ENCODE data around the gene PRKAR2B. TPM values are rescaled to one million over a fixed set of nuclear protein-coding genes. Genes with fewer than 3 reads are reported as not detected.

PRKAR2B gene
- total RNA-seq, 1 donor from 2014 or later: 0.14 TPM

DNA sequence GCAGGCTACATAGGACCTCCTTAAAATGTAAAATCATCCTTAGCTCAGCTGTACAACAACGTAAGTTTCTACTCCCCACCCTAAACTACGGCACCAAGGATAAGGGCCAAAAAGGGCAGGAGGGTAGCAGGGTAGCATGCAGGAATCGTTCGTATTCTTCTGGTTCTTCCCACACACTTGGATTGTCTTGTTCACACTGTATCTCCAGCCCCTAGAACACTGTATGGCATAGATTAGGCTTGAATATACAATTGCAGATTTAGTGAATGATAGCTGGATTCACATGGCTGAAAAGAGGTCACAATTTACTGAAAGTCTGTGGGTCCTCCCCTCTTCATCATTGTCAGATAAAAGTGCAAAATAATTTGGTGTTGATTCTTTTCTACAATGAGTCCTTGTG is 28.2 kb upstream of the PRKAR2B start:
- H3K27ac Mint-ChIP-seq: no peak overlapping the region
- intact Hi-C loops (cut with micrococcal nuclease): no loop called here
- no peak overlapping the region for H3K4me3 Mint-ChIP-seq (ENCODE audit: low read depth)
- DNase-seq (ENCODE audit: low spot score): no peak
- no peaks in the 10 kb centered on the region for H3K36me3 Mint-ChIP-seq (ENCODE audit: low read depth)
- no peaks in the 10 kb centered on the region for H3K9me3 Mint-ChIP-seq
- H3K4me1 Mint-ChIP-seq (ENCODE audit: low read depth): no peaks in the 10 kb centered on the region
- H3K27me3 Mint-ChIP-seq (ENCODE audit: low read depth): peaks cover 7% of the 10 kb centered on the region

GRCh38 chr7:107017965-107018719 is 26.4 kb upstream of the PRKAR2B start:
- no peak for DNase-seq (ENCODE audit: low spot score)
- Mint-ChIP-seq H3K4me1 (ENCODE audit: low read depth) (no peaks in the 10 kb centered on the region), H3K9me3 (no peaks in the 10 kb centered on the region), H3K27ac (no peak overlapping the region), H3K36me3 (ENCODE audit: low read depth) (no peaks in the 10 kb centered on the region), H3K4me3 (ENCODE audit: low read depth) (no peak overlapping the region), H3K27me3 (ENCODE audit: low read depth) (peaks cover 7% of the 10 kb centered on the region)
- intact Hi-C loops (cut with micrococcal nuclease): no loop called here

GRCh38 chr7:107020400-107020799 is 24.1 kb upstream of the PRKAR2B start:
- DNase-seq (ENCODE audit: low spot score): no peak
- Mint-ChIP-seq H3K27me3 (ENCODE audit: low read depth) (peaks cover 13% of the 10 kb centered on the region), H3K27ac (no peak overlapping the region), H3K4me1 (ENCODE audit: low read depth) (no peaks in the 10 kb centered on the region), H3K36me3 (ENCODE audit: low read depth) (no peaks in the 10 kb centered on the region), H3K9me3 (no peaks in the 10 kb centered on the region), H3K4me3 (ENCODE audit: low read depth) (no peak overlapping the region)
- intact Hi-C loops (cut with micrococcal nuclease): no loop called here

- no peaks in the 10 kb centered on the region for H3K36me3 Mint-ChIP-seq (ENCODE audit: low read depth)
- DNase-seq (ENCODE audit: low spot score): no peak
- no peaks in the 10 kb centered on the region for H3K4me1 Mint-ChIP-seq (ENCODE audit: low read depth)
- peaks cover 22% of the 10 kb centered on the region for H3K27me3 Mint-ChIP-seq (ENCODE audit: low read depth)
- no peak overlapping the region for H3K27ac Mint-ChIP-seq
- intact Hi-C loops (cut with micrococcal nuclease): no loop called here
- no peak overlapping the region for H3K4me3 Mint-ChIP-seq (ENCODE audit: low read depth)
- H3K9me3 Mint-ChIP-seq: no peaks in the 10 kb centered on the region
Measured at GRCh38 chr7:107021600-107021999, 22.9 kb upstream of the PRKAR2B start.

DNA sequence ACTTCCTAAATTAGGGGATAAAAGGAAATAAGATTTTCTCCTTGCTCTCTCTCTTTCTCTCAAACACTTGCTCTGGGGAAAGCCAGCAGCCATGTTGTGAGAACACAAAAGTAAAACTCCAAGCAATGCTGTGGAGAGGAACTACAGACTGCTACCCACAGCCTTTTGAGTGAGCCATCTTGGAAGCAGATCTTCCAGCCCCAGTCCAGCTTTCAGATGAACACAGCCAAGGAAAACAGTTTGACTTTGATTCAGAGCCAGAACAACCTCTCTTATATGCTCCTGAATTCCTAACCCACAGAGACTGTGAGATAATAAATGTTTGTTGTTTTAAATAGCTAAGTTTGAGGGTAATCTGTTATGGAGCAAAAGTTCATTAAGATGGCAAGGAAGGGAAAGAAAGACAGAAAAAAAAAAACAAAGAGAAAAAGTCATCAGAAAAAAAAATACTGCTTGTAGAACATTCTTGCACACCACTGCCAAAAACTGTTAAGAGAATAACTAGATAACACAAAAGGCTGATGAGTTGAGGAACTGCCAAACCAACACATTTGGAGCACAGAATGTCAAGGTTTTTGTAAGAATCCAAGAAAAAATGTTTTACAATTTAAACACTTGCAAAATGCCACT is 20.9 kb upstream of the PRKAR2B start:
- DNase-seq (ENCODE audit: low spot score): no peak
- peaks cover 27% of the 10 kb centered on the region for H3K27me3 Mint-ChIP-seq (ENCODE audit: low read depth)
- no peak overlapping the region for H3K4me3 Mint-ChIP-seq (ENCODE audit: low read depth)
- no peaks in the 10 kb centered on the region for H3K9me3 Mint-ChIP-seq
- no peaks in the 10 kb centered on the region for H3K36me3 Mint-ChIP-seq (ENCODE audit: low read depth)
- H3K4me1 Mint-ChIP-seq (ENCODE audit: low read depth): no peaks in the 10 kb centered on the region
- intact Hi-C loops (cut with micrococcal nuclease): no loop called here
- H3K27ac Mint-ChIP-seq: no peak overlapping the region

DNA sequence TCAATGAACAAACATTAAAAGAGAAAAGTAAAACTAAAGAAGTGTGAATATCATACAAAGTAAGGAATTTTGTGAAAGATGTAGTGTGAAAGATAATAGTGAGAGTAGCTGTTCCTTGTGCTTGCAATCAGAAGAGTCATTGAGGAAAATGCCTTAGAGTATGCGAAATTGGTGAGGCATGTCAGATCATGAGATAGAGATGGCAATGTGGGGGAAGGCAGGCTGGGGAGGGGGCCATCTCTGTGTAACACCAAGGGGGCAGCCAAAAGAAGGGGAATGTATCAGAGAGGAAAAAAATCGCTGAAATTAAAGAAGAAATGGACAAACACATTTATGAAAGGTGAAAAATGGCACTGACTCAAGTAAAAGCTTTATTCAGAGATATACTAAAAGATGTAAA is 19.6 kb upstream of the PRKAR2B start:
- no peaks in the 10 kb centered on the region for H3K36me3 Mint-ChIP-seq (ENCODE audit: low read depth)
- H3K27ac Mint-ChIP-seq: no peak overlapping the region
- no peaks in the 10 kb centered on the region for H3K9me3 Mint-ChIP-seq
- H3K4me1 Mint-ChIP-seq (ENCODE audit: low read depth): no peaks in the 10 kb centered on the region
- H3K27me3 Mint-ChIP-seq (ENCODE audit: low read depth): peaks cover 27% of the 10 kb centered on the region
- no peak for DNase-seq (ENCODE audit: low spot score)
- intact Hi-C loops (cut with micrococcal nuclease): no loop called here
- no peak overlapping the region for H3K4me3 Mint-ChIP-seq (ENCODE audit: low read depth)

- H3K4me3 Mint-ChIP-seq (ENCODE audit: low read depth): no peak overlapping the region
- intact Hi-C loops (cut with micrococcal nuclease): no loop called here
- H3K36me3 Mint-ChIP-seq (ENCODE audit: low read depth): no peaks in the 10 kb centered on the region
- no peak for DNase-seq (ENCODE audit: low spot score)
- H3K4me1 Mint-ChIP-seq (ENCODE audit: low read depth): no peaks in the 10 kb centered on the region
- H3K27ac Mint-ChIP-seq: no peak overlapping the region
- H3K27me3 Mint-ChIP-seq (ENCODE audit: low read depth): peaks cover 26% of the 10 kb centered on the region
- H3K9me3 Mint-ChIP-seq: no peaks in the 10 kb centered on the region
Measured at GRCh38 chr7:107025449-107026103, 18.9 kb upstream of the PRKAR2B start.

DNA sequence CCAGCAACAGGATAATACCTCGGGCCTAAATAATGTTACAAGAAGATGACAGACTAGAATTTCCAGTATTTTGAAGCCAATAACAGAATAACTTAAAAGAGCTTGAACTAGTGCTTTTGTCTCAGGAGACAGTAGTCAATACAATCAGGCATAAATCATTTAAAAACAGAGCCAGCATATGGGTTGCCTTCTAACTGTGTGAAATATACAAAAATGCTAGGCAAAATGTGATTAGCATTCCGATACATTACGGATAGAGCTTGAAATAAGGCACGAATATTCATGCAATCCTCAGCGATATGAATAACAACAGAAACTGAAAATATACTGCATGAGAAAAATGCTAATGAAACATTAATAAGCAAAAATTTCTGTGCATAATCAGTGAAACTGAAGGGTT is 18.3 kb upstream of the PRKAR2B start:
- Mint-ChIP-seq H3K36me3 (ENCODE audit: low read depth) (no peaks in the 10 kb centered on the region), H3K9me3 (no peaks in the 10 kb centered on the region), H3K4me1 (ENCODE audit: low read depth) (no peaks in the 10 kb centered on the region), H3K27ac (no peak overlapping the region), H3K27me3 (ENCODE audit: low read depth) (peaks cover 28% of the 10 kb centered on the region), H3K4me3 (ENCODE audit: low read depth) (no peak overlapping the region)
- intact Hi-C loops (cut with micrococcal nuclease): no loop called here
- DNase-seq (ENCODE audit: low spot score): no peak

- Mint-ChIP-seq H3K27me3 (ENCODE audit: low read depth) (peaks cover 32% of the 10 kb centered on the region), H3K27ac (no peak overlapping the region), H3K36me3 (ENCODE audit: low read depth) (no peaks in the 10 kb centered on the region), H3K4me1 (ENCODE audit: low read depth) (no peaks in the 10 kb centered on the region), H3K9me3 (no peaks in the 10 kb centered on the region), H3K4me3 (ENCODE audit: low read depth) (no peak overlapping the region)
- DNase-seq (ENCODE audit: low spot score): no peak
- intact Hi-C loops (cut with micrococcal nuclease): no loop called here
Measured at GRCh38 chr7:107027208-107027607, 17.3 kb upstream of the PRKAR2B start.

DNA sequence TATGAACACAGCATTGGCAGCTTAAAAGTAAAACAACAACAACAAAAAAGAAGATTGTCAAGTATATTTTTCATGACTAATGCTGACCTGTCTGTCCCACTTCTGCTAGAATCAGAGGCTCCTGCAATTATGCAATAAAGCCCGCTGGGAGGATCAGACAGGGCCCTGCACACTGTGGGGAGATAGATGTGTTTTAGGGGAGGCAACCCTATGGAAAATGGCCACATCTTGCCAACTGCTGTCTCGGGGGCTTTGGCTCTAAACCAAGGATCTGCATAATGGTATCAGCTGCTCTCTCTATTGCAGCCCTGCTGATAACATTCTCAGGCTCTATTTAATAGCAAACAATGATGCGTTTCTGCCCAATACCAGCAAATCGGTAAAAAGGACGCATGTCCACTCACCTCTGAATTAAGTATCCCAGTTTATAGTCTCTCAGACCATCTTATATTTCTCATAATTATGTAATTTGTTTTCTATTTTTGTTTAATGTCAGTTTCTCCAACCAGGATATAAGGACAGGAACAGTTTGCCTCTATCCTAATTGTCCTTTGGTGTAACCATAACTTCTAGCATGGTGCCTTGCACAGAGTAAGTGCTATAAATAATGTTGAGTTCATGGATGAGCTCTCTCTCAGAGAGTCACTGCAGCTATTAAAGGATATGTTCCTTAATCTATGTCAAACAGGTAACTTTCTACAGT is 15.3 kb upstream of the PRKAR2B start:
- no peaks in the 10 kb centered on the region for H3K9me3 Mint-ChIP-seq
- no peak overlapping the region for H3K4me3 Mint-ChIP-seq (ENCODE audit: low read depth)
- intact Hi-C loops (cut with micrococcal nuclease): no loop called here
- DNase-seq (ENCODE audit: low spot score): no peak
- H3K27me3 Mint-ChIP-seq (ENCODE audit: low read depth): peaks cover 39% of the 10 kb centered on the region
- no peak overlapping the region for H3K27ac Mint-ChIP-seq
- H3K36me3 Mint-ChIP-seq (ENCODE audit: low read depth): no peaks in the 10 kb centered on the region
- no peaks in the 10 kb centered on the region for H3K4me1 Mint-ChIP-seq (ENCODE audit: low read depth)

DNA sequence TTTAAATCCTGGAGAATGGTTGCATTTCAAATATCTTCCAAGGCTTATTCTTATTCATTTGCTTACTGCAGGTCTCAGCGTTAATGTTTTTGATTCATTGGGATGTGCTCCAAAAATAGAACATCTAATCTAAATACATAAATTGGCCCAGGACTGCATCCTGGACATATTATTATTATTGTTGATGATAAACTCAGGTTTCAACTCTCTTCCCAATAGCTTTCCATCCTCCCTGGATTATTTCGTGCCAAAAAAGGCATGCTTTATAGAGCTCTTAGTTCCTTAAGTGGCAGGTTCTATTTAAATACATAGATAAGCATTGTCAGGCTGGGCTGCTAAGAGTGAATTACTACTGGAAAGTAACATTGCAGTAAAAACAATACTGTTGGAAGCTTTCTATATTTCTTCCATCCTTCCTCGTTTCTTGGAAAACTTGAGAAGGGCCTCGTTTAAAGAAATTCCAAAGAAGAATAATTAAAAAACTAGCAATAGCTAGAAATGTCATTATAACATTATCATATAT is 14.7 kb upstream of the PRKAR2B start:
- Mint-ChIP-seq H3K27me3 (ENCODE audit: low read depth) (peaks cover 38% of the 10 kb centered on the region), H3K4me1 (ENCODE audit: low read depth) (no peaks in the 10 kb centered on the region), H3K36me3 (ENCODE audit: low read depth) (no peaks in the 10 kb centered on the region), H3K9me3 (no peaks in the 10 kb centered on the region), H3K4me3 (ENCODE audit: low read depth) (no peak overlapping the region), H3K27ac (no peak overlapping the region)
- no peak for DNase-seq (ENCODE audit: low spot score)
- intact Hi-C loops (cut with micrococcal nuclease): no loop called here

GRCh38 chr7:107032050-107032449 is 12.5 kb upstream of the PRKAR2B start:
- intact Hi-C loops (cut with micrococcal nuclease): no loop called here
- no peak overlapping the region for H3K27ac Mint-ChIP-seq
- H3K4me3 Mint-ChIP-seq (ENCODE audit: low read depth): no peak overlapping the region
- peaks cover 4% of the 10 kb centered on the region for H3K4me1 Mint-ChIP-seq (ENCODE audit: low read depth)
- no peak for DNase-seq (ENCODE audit: low spot score)
- H3K9me3 Mint-ChIP-seq: no peaks in the 10 kb centered on the region
- peaks cover 33% of the 10 kb centered on the region for H3K27me3 Mint-ChIP-seq (ENCODE audit: low read depth)
- H3K36me3 Mint-ChIP-seq (ENCODE audit: low read depth): no peaks in the 10 kb centered on the region

Data from activated T-helper 2 cell treated with anti-CD3 and anti-CD28 coated beads, Interferon-gamma antibody, Interleukin-2, Interleukin-4, amounts not matched to agents 10 μg/mL and 5 μg/mL and 100 μg/mL, durations not matched to agents 14 hours and 24 hours and 36 hours (primary cell).